ENCODE results near the gene UACA.
"Not testable (repeated sequence)": the region's sequence is repeated elsewhere in the genome, so short reads cannot be mapped to it uniquely, and the experiment has no call there.

Gene UACA

GRCh38 chr15:70669966-70670658, 93.2 kb downstream of the UACA start:
- H3K4me3 ChIP-seq (ENCODE audit: low read depth, low read length), result no peak overlapping the region
- TF ChIP-seq CTCF (IDR thresholded peaks at IDR 0.05; ENCODE audit: insufficient read depth, low read depth, low read length, missing control alignments), result no peak
- DNase-seq (ENCODE audit: low read depth), result no peak

- TF ChIP-seq CTCF (IDR thresholded peaks at IDR 0.05; ENCODE audit: insufficient read depth, low read depth, low read length, missing control alignments), result no peak
- no peak overlapping the region for H3K4me3 ChIP-seq (ENCODE audit: low read depth, low read length)
- peak; percentile 65 for DNase-seq (ENCODE audit: low read depth)
Measured at GRCh38 chr15:70669006-70669602, 94.3 kb downstream of the UACA start.

GRCh38 chr15:70665599-70665998, 97.8 kb downstream of the UACA start:
- DNase-seq (ENCODE audit: low read depth), result no peak

GRCh38 chr15:70664494-70664893, 98.9 kb downstream of the UACA start:
- TF ChIP-seq CTCF (IDR thresholded peaks at IDR 0.05; ENCODE audit: insufficient read depth, low read depth, low read length, missing control alignments), result no peak
- no peak for DNase-seq (ENCODE audit: low read depth)
- H3K4me3 ChIP-seq (ENCODE audit: low read depth, low read length), result no peak overlapping the region

More at GRCh38 chr15:70665599-70665998, 97.8 kb downstream of the UACA start:
- no peak for TF ChIP-seq CTCF (IDR thresholded peaks at IDR 0.05; ENCODE audit: insufficient read depth, low read depth, low read length, missing control alignments)
- H3K4me3 ChIP-seq (ENCODE audit: low read depth, low read length), result no peak overlapping the region

GRCh38 chr15:70663069-70663468, 100.3 kb downstream of the UACA start:
- not testable (repeated sequence) for H3K4me3 ChIP-seq (ENCODE audit: low read depth, low read length); DNase-seq (ENCODE audit: low read depth)

GRCh38 chr15:70659662-70660061, 103.7 kb downstream of the UACA start:
- TF ChIP-seq CTCF (IDR thresholded peaks at IDR 0.05; ENCODE audit: insufficient read depth, low read depth, low read length, missing control alignments), result no peak
- no peak for DNase-seq (ENCODE audit: low read depth)
- H3K4me3 ChIP-seq (ENCODE audit: low read depth, low read length), result no peak overlapping the region

- no peak for TF ChIP-seq CTCF (IDR thresholded peaks at IDR 0.05; ENCODE audit: insufficient read depth, low read depth, low read length, missing control alignments)
Measured at GRCh38 chr15:70658641-70659040, 104.7 kb downstream of the UACA start.

More at GRCh38 chr15:70658641-70659040, 104.7 kb downstream of the UACA start:
- no peak for DNase-seq (ENCODE audit: low read depth)
- no peak overlapping the region for H3K4me3 ChIP-seq (ENCODE audit: low read depth, low read length)

Data from GM12865 (cell line).